Measurements from ENCODE around the gene IRX4.

The IRX4 gene

GRCh38 chr5:1890296-1890695 lies 7.6 kb upstream of the IRX4 start:
- no peaks in the 10 kb centered on the region for H3K9me3 ChIP-seq (replicated peaks; ENCODE audit: insufficient read depth, low read length)
- TF ChIP-seq, protein P1, sequence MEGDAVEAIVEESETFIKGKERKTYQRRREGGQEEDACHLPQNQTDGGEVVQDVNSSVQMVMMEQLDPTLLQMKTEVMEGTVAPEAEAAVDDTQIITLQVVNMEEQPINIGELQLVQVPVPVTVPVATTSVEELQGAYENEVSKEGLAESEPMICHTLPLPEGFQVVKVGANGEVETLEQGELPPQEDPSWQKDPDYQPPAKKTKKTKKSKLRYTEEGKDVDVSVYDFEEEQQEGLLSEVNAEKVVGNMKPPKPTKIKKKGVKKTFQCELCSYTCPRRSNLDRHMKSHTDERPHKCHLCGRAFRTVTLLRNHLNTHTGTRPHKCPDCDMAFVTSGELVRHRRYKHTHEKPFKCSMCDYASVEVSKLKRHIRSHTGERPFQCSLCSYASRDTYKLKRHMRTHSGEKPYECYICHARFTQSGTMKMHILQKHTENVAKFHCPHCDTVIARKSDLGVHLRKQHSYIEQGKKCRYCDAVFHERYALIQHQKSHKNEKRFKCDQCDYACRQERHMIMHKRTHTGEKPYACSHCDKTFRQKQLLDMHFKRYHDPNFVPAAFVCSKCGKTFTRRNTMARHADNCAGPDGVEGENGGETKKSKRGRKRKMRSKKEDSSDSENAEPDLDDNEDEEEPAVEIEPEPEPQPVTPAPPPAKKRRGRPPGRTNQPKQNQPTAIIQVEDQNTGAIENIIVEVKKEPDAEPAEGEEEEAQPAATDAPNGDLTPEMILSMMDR (IDR thresholded peaks at IDR 0.05; ENCODE audit: low read length): no peak
- TF ChIP-seq EZH2 (optimal IDR thresholded peaks at IDR 0.05; ENCODE audit: low read depth, low read length) (no peak), EZH2phosphoT487 (IDR thresholded peaks at IDR 0.05; ENCODE audit: low read length) (no peak)
- no peaks in the 10 kb centered on the region for H3F3A ChIP-seq (ENCODE audit: insufficient read depth, low read length)
- H3K27ac ChIP-seq (ENCODE audit: low read length): no peak overlapping the region
- H3K4me2 ChIP-seq (ENCODE audit: low read depth, low read length): no peak overlapping the region
- H3K27me3 ChIP-seq (replicated peaks; ENCODE audit: insufficient read depth, low read length): peaks cover 19% of the 10 kb centered on the region
- H3K9ac ChIP-seq (ENCODE audit: low read length): no peak overlapping the region
- no peak overlapping the region for H2AFZ ChIP-seq (ENCODE audit: low read length)
- H4K20me1 ChIP-seq (ENCODE audit: insufficient read depth, low read length): no peaks in the 10 kb centered on the region
- H3K4me1 ChIP-seq (ENCODE audit: low read length): no peaks in the 10 kb centered on the region
- no peaks in the 10 kb centered on the region for H3K9me2 ChIP-seq (replicated peaks; ENCODE audit: insufficient read depth, low read length)
- no peaks in the 10 kb centered on the region for H3K36me3 ChIP-seq (replicated peaks; ENCODE audit: insufficient read depth, low read length)
- no peaks in the 10 kb centered on the region for H3K79me2 ChIP-seq (ENCODE audit: low read length)
- no peak for DNase-seq
- H3K4me3 ChIP-seq (ENCODE audit: low read length): no peak overlapping the region

- Histone ChIP-seq H3K27ac (ENCODE audit: low read length) (no peak overlapping the region), H3K4me2 (ENCODE audit: low read depth, low read length) (no peak overlapping the region), H2AFZ (ENCODE audit: low read length) (no peak overlapping the region), H3K9me3 (replicated peaks; ENCODE audit: insufficient read depth, low read length) (no peaks in the 10 kb centered on the region), H3K79me2 (ENCODE audit: low read length) (no peaks in the 10 kb centered on the region), H3F3A (ENCODE audit: insufficient read depth, low read length) (no peaks in the 10 kb centered on the region), H3K36me3 (replicated peaks; ENCODE audit: insufficient read depth, low read length) (no peaks in the 10 kb centered on the region), H3K9me2 (replicated peaks; ENCODE audit: insufficient read depth, low read length) (no peaks in the 10 kb centered on the region), H4K20me1 (ENCODE audit: insufficient read depth, low read length) (no peaks in the 10 kb centered on the region), H3K4me3 (ENCODE audit: low read length) (no peak overlapping the region), H3K9ac (ENCODE audit: low read length) (no peak overlapping the region), H3K4me1 (ENCODE audit: low read length) (no peaks in the 10 kb centered on the region), H3K27me3 (replicated peaks; ENCODE audit: insufficient read depth, low read length) (peaks cover 22% of the 10 kb centered on the region)
- no peak for TF ChIP-seq EZH2phosphoT487 (IDR thresholded peaks at IDR 0.05; ENCODE audit: low read length)
- TF ChIP-seq, protein P1 (IDR thresholded peaks at IDR 0.05; ENCODE audit: low read length): no peak
- no peak for TF ChIP-seq EZH2 (optimal IDR thresholded peaks at IDR 0.05; ENCODE audit: low read depth, low read length)
- DNase-seq: no peak
These were observed 6.8 kb upstream of the IRX4 start for GRCh38 chr5:1889321-1890065.

GRCh38 chr5:1888541-1889251 lies 6.0 kb upstream of the IRX4 start:
- H3K4me2 ChIP-seq (ENCODE audit: low read depth, low read length): no peak overlapping the region
- no peaks in the 10 kb centered on the region for H3F3A ChIP-seq (ENCODE audit: insufficient read depth, low read length)
- no peaks in the 10 kb centered on the region for H4K20me1 ChIP-seq (ENCODE audit: insufficient read depth, low read length)
- H3K79me2 ChIP-seq (ENCODE audit: low read length): no peaks in the 10 kb centered on the region
- DNase-seq: no peak
- H3K4me1 ChIP-seq (ENCODE audit: low read length): no peaks in the 10 kb centered on the region
- H3K27ac ChIP-seq (ENCODE audit: low read length): no peak overlapping the region
- H2AFZ ChIP-seq (ENCODE audit: low read length): no peak overlapping the region
- no peaks in the 10 kb centered on the region for H3K9me2 ChIP-seq (replicated peaks; ENCODE audit: insufficient read depth, low read length)
- H3K9me3 ChIP-seq (replicated peaks; ENCODE audit: insufficient read depth, low read length): no peaks in the 10 kb centered on the region
- TF ChIP-seq EZH2 (optimal IDR thresholded peaks at IDR 0.05; ENCODE audit: low read depth, low read length): no peak
- H3K27me3 ChIP-seq (replicated peaks; ENCODE audit: insufficient read depth, low read length): peaks cover 23% of the 10 kb centered on the region
- no peak overlapping the region for H3K9ac ChIP-seq (ENCODE audit: low read length)
- no peaks in the 10 kb centered on the region for H3K36me3 ChIP-seq (replicated peaks; ENCODE audit: insufficient read depth, low read length)
- H3K4me3 ChIP-seq (ENCODE audit: low read length): no peak overlapping the region

Measured in MM.1S (cell line).